ENCODE measurements around the gene NPLOC4. TPM values are rescaled to one million over a fixed set of nuclear protein-coding genes. Genes with fewer than 3 reads are reported as not detected.

Gene NPLOC4
- total and polyA plus RNA-seq, 2 donors from 2014 or later: 41.5 to 86.4 TPM

- intact Hi-C loops (cut with DNase I): no loop called here
- H3K4me3 ChIP-seq (ENCODE audit: low read length in 3 of 3): no peak overlapping the region
- H3K36me3 ChIP-seq (ENCODE audit: control insufficient read depth in 2 of 3, insufficient read depth in 3 of 3, low read length in 3 of 3): peaks cover 0 to 11% (median 4%) of the 10 kb centered on the region in 3 donors
- FAIRE-seq (no peak), DNase-seq (peak in 2 of 5 donors; percentile 39 to 64)
- no peak for TF ChIP-seq CTCF (IDR thresholded peaks at IDR 0.05; ENCODE audit: borderline replicate concordance, extremely low read depth, insufficient read depth)
- H3K27me3 ChIP-seq (ENCODE audit: control insufficient read depth, insufficient read depth, low read length): peaks cover 2% of the 10 kb centered on the region
- no peaks in the 10 kb centered on the region for H3K9me3 ChIP-seq (ENCODE audit: control insufficient read depth in 2 of 3, insufficient read depth in 1 of 3, low read length in 3 of 3)
- H3K27ac ChIP-seq (ENCODE audit: low read depth in 2 of 2, low read length in 2 of 2): no peak overlapping the region
- H3K9ac ChIP-seq (ENCODE audit: low read length in 3 of 3): no peak overlapping the region
- peaks cover 0 to 5% (median 0%) of the 10 kb centered on the region in 3 donors for H3K4me1 ChIP-seq (ENCODE audit: control insufficient read depth in 2 of 3, insufficient read depth in 2 of 3, low read depth in 1 of 3, low read length in 3 of 3)
These were observed 95.8 kb downstream of the NPLOC4 start for GRCh38 chr17:81541123-81541522.

GRCh38 chr17:81540676-81541027 lies 96.3 kb downstream of the NPLOC4 start:
- Histone ChIP-seq H3K9me3 (ENCODE audit: control insufficient read depth in 2 of 3, insufficient read depth in 1 of 3, low read length in 3 of 3) (no peaks in the 10 kb centered on the region), H3K4me1 (ENCODE audit: control insufficient read depth in 2 of 3, insufficient read depth in 2 of 3, low read depth in 1 of 3, low read length in 3 of 3) (peaks cover 0 to 5% (median 0%) of the 10 kb centered on the region in 3 donors), H3K36me3 (ENCODE audit: control insufficient read depth in 2 of 3, insufficient read depth in 3 of 3, low read length in 3 of 3) (peaks cover 0 to 11% (median 4%) of the 10 kb centered on the region in 3 donors), H3K27ac (ENCODE audit: low read depth in 2 of 2, low read length in 2 of 2) (no peak overlapping the region), H3K9ac (ENCODE audit: low read length in 3 of 3) (no peak overlapping the region), H3K4me3 (ENCODE audit: low read length in 3 of 3) (no peak overlapping the region), H3K27me3 (ENCODE audit: control insufficient read depth, insufficient read depth, low read length) (peaks cover 6% of the 10 kb centered on the region)
- no peak for FAIRE-seq
- TF ChIP-seq CTCF (IDR thresholded peaks at IDR 0.05; ENCODE audit: borderline replicate concordance, extremely low read depth, insufficient read depth): no peak
- intact Hi-C loops (cut with DNase I): no loop called here
- DNase-seq: peak in 1 of 5 donors; percentile 77

GRCh38 chr17:81539961-81540675 lies 96.8 kb downstream of the NPLOC4 start:
- Histone ChIP-seq H3K9me3 (ENCODE audit: control insufficient read depth in 2 of 3, insufficient read depth in 1 of 3, low read length in 3 of 3) (no peaks in the 10 kb centered on the region), H3K4me1 (ENCODE audit: control insufficient read depth in 2 of 3, insufficient read depth in 2 of 3, low read depth in 1 of 3, low read length in 3 of 3) (peaks cover 0 to 5% (median 0%) of the 10 kb centered on the region in 3 donors), H3K9ac (ENCODE audit: low read length in 3 of 3) (no peak overlapping the region), H3K36me3 (ENCODE audit: control insufficient read depth in 2 of 3, insufficient read depth in 3 of 3, low read length in 3 of 3) (peaks cover 0 to 11% (median 2%) of the 10 kb centered on the region in 3 donors), H3K4me3 (ENCODE audit: low read length in 3 of 3) (no peak overlapping the region), H3K27ac (ENCODE audit: low read depth in 2 of 2, low read length in 2 of 2) (no peak overlapping the region), H3K27me3 (ENCODE audit: control insufficient read depth, insufficient read depth, low read length) (peaks cover 9% of the 10 kb centered on the region)
- FAIRE-seq (no peak), DNase-seq (peak in 1 of 5 donors; percentile 72)
- TF ChIP-seq CTCF (IDR thresholded peaks at IDR 0.05; ENCODE audit: borderline replicate concordance, extremely low read depth, insufficient read depth): no peak
- intact Hi-C loops (cut with DNase I): no loop called here
